Vagina (tissue), 2 donors: ENCODE results near the gene PER3.

ENCODE experiments used
- POLR2A ChIP-seq, 2 donors: fragments of 450-650 bp; IDR thresholded peaks; one replicate each; pipeline ENCODE4 v1.6.1; 2017; ENCODE audit warnings: antibody characterized with exemption in 2 of 2, mild to moderate bottlenecking in 2 of 2, moderate library complexity in 2 of 2
- TF ChIP-seq, protein P1 (sequence below), 3 experiments: fragments of 450-650 bp in 2 of 3; fragments of 200-600 bp in 1 of 3; sonication (generic) in 1 of 3; IDR thresholded peaks; one replicate each; pipeline ENCODE4 v1.5.1; 2017 to 2019; ENCODE audit warnings: antibody characterized with exemption in 3 of 3, mild to moderate bottlenecking in 2 of 3, moderate library complexity in 2 of 3

DNA sequence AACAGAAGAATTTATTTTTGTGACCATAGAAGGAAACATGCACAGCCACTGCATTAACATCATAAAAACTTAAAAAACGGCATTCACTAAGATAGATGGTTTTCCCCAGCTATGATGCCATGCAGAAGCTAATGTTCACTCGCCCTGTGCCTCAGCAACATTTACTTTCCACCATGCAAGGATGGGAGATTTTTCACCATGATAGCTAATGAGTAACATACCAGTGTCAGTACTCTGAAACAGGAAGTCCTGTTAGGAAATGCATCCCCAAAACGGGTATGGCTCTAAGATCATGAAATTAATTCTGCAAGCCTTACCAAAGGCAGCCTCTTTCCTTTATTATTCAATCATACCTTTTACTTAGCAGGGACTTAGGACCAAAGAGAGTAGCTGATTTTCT lies 30.4 kb upstream of the PER3 start:
- TF ChIP-seq, protein P1, sequence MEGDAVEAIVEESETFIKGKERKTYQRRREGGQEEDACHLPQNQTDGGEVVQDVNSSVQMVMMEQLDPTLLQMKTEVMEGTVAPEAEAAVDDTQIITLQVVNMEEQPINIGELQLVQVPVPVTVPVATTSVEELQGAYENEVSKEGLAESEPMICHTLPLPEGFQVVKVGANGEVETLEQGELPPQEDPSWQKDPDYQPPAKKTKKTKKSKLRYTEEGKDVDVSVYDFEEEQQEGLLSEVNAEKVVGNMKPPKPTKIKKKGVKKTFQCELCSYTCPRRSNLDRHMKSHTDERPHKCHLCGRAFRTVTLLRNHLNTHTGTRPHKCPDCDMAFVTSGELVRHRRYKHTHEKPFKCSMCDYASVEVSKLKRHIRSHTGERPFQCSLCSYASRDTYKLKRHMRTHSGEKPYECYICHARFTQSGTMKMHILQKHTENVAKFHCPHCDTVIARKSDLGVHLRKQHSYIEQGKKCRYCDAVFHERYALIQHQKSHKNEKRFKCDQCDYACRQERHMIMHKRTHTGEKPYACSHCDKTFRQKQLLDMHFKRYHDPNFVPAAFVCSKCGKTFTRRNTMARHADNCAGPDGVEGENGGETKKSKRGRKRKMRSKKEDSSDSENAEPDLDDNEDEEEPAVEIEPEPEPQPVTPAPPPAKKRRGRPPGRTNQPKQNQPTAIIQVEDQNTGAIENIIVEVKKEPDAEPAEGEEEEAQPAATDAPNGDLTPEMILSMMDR (IDR thresholded peaks at IDR 0.05), result no peak
- no peak for TF ChIP-seq POLR2A (IDR thresholded peaks at IDR 0.05)
